Transverse colon (tissue), 4 donors: ENCODE results near the gene ALOX15B. TPM values are rescaled to one million over a fixed set of nuclear protein-coding genes. Genes with fewer than 3 reads are reported as not detected.
A peak's percentile ranks its signal among the peaks of the same experiment; 100 is the strongest.

ENCODE experiments used
- DNase-seq: peaks from one replicate; pipeline ENCODE4 v3.0.0-alpha.2; 2019
- H3K27ac ChIP-seq, 4 donors: fragments of 200-600 bp; sonication (generic); 2 replicates each; pipeline ENCODE4 v1.5.1; 2016 to 2018; ENCODE audit warnings: inconsistent platforms in 4 of 4
- H3K27me3 ChIP-seq: fragments of 200-600 bp; sonication (generic); 2 replicates; pipeline ENCODE4 v1.5.1; 2017; ENCODE audit warnings: inconsistent platforms
- H3K36me3 ChIP-seq, 4 donors: fragments of 200-600 bp; sonication (generic); 2 replicates each; pipeline ENCODE4 v1.5.1; 2017 to 2019; ENCODE audit warnings: inconsistent platforms in 4 of 4
- H3K4me1 ChIP-seq, 4 donors: fragments of 200-600 bp; sonication (generic); 2 replicates each; pipeline ENCODE4 v1.5.1; 2017 to 2020; ENCODE audit warnings: inconsistent platforms in 4 of 4
- H3K4me3 ChIP-seq, 4 donors: fragments of 200-600 bp; sonication (generic); 1 replicate in 1 of 4; 2 replicates in 3 of 4; pipeline versions ENCODE4 v1.5.1 to v1.6.1; 2017 to 2019; ENCODE audit warnings: inconsistent platforms in 4 of 4
- H3K9me3 ChIP-seq, 2 donors: fragments of 200-600 bp; sonication (generic); 2 replicates each; pipeline ENCODE4 v1.5.1; 2017 to 2019; ENCODE audit warnings: inconsistent platforms in 2 of 2
- EP300 ChIP-seq: sonication (generic); formaldehyde crosslinking; IDR thresholded peaks from one replicate; pipeline ENCODE4 v1.6.1; 2017; ENCODE audit warnings: antibody characterized with exemption, low read depth
- POLR2A ChIP-seq: fragments of 450-650 bp; IDR thresholded peaks from one replicate; pipeline ENCODE4 v1.6.1; 2016; ENCODE audit warnings: antibody characterized with exemption, mild to moderate bottlenecking, moderate library complexity
- POLR2AphosphoS5 ChIP-seq, 3 donors: sonication (generic); formaldehyde crosslinking; IDR thresholded peaks; one replicate each; pipeline ENCODE4 v1.6.1; 2016; ENCODE audit warnings: antibody characterized with exemption in 3 of 3
- WGBS, 2 donors: methylation state at CpG; one replicate each; pipeline ENCODE4 v1.1.5; 2018; ENCODE audit warnings: low coverage in 1 of 2; 5-methylcytosine and 5-hydroxymethylcytosine counted together
- in situ Hi-C, 4 donors: fragments of 200-750 bp; cut with MboI; loops; one replicate each; pipeline versions ENCODE4 v1.15.0 to v1.15.1; 2017; ENCODE audit warnings: low sequenced_read_pairs in 3 of 4, low pct_ligation_motif_present in 1 of 4, low pct_unique_long_range_greater_than_20kb in 1 of 4
- intact Hi-C: fragments of 100-400 bp; cut with DNase I; formaldehyde crosslinking; loops from one replicate; pipeline ENCODE4 v1.15.1; 2023; ENCODE audit warnings: low total_unique reads
- total RNA-seq, 4 donors: library from RNA; depleted of rRNA; stranded (reverse); fragments of >200 nt; gene quantifications; one replicate each; pipeline ENCODE4 v1.1.0, GENCODE V29; 2016
- TF ChIP-seq, protein P1 (sequence below), 5 experiments: fragments of 200-600 bp in 3 of 5; fragments of 450-650 bp in 2 of 5; sonication (generic) in 3 of 5; IDR thresholded peaks; 1 replicate in 2 of 5; 2 replicates in 3 of 5; pipeline ENCODE4 v1.5.1; 2016 to 2017; ENCODE audit warnings: antibody characterized with exemption in 5 of 5, inconsistent platforms in 3 of 5, mild to moderate bottlenecking in 2 of 5, moderate library complexity in 1 of 5

ALOX15B gene
- total RNA-seq, 4 donors from 2014 or later, result 3.3 to 44.4 (median 5.4) TPM

DNA sequence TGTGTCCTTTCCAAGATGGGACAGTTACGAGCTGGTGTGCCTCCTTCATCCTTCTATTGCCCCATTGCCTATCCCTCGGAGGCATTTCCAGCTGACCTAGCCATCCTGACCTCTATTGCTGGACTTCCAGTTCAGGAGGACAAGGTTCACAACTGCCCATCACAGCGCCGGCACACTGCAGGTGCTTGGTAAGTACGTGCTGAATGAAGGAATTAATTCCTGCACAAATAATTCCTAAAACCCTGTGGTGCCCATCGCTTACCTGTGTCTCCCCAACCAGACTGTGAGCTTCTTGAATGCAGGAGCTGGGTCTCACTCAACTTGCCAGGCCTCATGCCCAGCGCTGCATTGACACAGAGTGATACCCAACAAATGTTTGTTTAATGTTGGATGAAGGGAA, 13.0 kb downstream of the ALOX15B start:
- H3K27me3 ChIP-seq, result peaks cover 7% of the 10 kb centered on the region
- no peaks in the 10 kb centered on the region for H3K36me3 ChIP-seq
- H3K4me3 ChIP-seq, result no peak overlapping the region
- no peak for DNase-seq
- 61 to 84% methylated on average over 2 to 7 of the region's 7 CpGs for WGBS, 2 donors
- H3K27ac ChIP-seq, result no peak overlapping the region
- TF ChIP-seq POLR2A (no peak), POLR2AphosphoS5 (IDR thresholded peaks at IDR 0.05) (no peak), EP300 (no peak)
- TF ChIP-seq, protein P1, sequence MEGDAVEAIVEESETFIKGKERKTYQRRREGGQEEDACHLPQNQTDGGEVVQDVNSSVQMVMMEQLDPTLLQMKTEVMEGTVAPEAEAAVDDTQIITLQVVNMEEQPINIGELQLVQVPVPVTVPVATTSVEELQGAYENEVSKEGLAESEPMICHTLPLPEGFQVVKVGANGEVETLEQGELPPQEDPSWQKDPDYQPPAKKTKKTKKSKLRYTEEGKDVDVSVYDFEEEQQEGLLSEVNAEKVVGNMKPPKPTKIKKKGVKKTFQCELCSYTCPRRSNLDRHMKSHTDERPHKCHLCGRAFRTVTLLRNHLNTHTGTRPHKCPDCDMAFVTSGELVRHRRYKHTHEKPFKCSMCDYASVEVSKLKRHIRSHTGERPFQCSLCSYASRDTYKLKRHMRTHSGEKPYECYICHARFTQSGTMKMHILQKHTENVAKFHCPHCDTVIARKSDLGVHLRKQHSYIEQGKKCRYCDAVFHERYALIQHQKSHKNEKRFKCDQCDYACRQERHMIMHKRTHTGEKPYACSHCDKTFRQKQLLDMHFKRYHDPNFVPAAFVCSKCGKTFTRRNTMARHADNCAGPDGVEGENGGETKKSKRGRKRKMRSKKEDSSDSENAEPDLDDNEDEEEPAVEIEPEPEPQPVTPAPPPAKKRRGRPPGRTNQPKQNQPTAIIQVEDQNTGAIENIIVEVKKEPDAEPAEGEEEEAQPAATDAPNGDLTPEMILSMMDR (IDR thresholded peaks at IDR 0.05), result no peak
- H3K4me1 ChIP-seq, result peaks cover 0 to 5% (median 0%) of the 10 kb centered on the region in 4 donors
- no peaks in the 10 kb centered on the region for H3K9me3 ChIP-seq
- in situ Hi-C loops, result no loop called here
- intact Hi-C loops, result no loop called here

DNA sequence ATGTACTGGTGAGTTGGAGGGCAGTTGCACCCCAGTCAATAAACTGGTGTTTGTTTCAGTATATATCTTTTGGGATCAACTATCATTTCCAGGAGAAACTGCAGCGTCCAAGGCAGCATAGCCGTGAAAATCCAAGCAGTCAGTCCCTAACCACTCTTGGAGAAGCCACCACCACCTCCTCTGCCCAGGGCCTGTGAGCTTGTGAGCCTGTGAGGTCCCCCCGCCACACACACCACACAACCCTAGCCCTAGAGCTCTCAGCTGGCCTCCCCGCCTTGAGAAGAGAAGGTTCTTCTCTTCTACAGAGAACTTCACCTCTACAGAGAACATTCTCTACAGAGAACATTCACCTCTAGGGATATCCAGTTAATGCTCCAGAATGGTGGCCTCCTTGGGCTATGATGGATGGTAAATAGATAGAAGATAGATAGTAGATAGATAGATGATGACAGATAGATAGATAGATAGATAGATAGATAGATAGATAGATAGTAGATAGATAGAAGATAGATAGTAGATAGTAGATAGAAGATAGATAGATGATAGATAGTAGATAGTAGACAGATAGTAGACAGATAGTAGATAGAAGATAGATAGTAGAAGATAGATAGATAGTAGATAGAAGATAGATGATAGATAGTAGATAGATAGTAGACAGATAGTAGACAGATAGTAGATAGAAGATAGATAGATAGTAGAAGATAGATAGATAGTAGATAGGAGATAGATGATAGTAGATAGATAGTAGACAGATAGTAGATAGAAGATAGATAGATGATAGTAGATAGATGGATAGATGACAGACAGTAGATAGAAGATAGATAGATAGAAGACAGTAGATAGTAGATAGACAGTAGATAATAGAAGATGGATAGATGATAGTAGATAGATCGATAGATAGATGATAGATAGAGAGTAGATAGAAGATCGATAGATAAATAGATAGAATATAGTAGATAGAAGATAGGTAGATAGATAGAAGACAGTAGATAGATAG, 13.7 kb downstream of the ALOX15B start:
- Histone ChIP-seq H3K36me3 (no peaks in the 10 kb centered on the region), H3K4me3 (no peak overlapping the region), H3K27me3 (peaks cover 14% of the 10 kb centered on the region), H3K27ac (no peak overlapping the region), H3K9me3 (no peaks in the 10 kb centered on the region), H3K4me1 (peaks cover 0 to 12% (median 0%) of the 10 kb centered on the region in 4 donors)
- intact Hi-C loops (no loop called here), in situ Hi-C loops (no loop called here)
- 89 to 93% methylated on average over 6 of the region's 6 CpGs for WGBS, 2 donors
- no peak for DNase-seq
- TF ChIP-seq, protein P1 (IDR thresholded peaks at IDR 0.05), result no peak
- no peak for TF ChIP-seq POLR2AphosphoS5 (IDR thresholded peaks at IDR 0.05)
- no peak for TF ChIP-seq POLR2A
- TF ChIP-seq EP300, result no peak

DNA sequence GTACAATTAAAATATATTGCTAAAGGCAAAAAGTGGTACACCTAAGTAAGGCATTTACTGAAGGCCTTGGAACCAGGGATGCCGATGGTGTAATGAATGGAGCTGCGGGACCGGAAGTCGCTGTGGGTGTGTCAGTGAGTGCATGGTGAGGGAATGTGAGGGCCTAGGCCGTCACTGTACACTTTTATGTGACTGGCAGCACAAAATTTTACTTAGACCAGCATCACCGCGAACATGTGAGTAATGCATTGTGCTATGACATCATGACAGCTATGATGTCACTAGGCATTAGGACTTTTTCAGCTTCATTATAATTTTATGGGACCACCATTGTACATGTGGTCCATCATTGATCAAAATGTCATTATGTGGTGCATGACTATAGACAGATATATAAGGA, 14.7 kb downstream of the ALOX15B start:
- Histone ChIP-seq H3K9me3 (no peaks in the 10 kb centered on the region), H3K36me3 (no peaks in the 10 kb centered on the region), H3K27me3 (peaks cover 23% of the 10 kb centered on the region), H3K4me1 (peaks cover 0 to 15% (median 0%) of the 10 kb centered on the region in 4 donors), H3K27ac (no peak overlapping the region), H3K4me3 (no peak overlapping the region)
- no peak for TF ChIP-seq EP300
- TF ChIP-seq, protein P1 (IDR thresholded peaks at IDR 0.05), result no peak
- intact Hi-C loops, result no loop called here
- in situ Hi-C loops, result no loop called here
- 92 to 96% methylated on average over 5 to 7 of the region's 7 CpGs for WGBS, 2 donors
- no peak for DNase-seq

DNA sequence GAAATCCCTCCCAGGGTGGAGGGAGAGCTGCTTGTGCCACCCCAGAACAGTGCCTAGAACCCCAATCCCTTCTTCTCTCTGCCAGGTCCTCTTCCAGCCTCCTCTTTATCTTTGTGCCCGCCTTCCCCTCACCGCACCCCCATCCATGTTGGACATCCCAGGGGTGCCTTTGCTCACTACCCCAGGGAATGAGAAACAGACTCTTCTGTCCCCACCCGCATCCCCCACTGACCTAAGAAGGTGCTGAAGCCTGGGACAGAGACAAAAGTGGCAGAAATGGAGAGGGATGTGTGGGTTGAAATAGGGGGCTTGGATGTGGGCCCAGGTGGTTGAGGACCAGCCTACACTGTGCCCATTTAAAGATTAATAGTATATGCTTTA, 17.0 kb downstream of the ALOX15B start:
- H3K4me3 ChIP-seq, result no peak overlapping the region
- H3K36me3 ChIP-seq, result no peaks in the 10 kb centered on the region
- DNase-seq, result no peak
- H3K27me3 ChIP-seq, result peaks cover 42% of the 10 kb centered on the region
- intact Hi-C loops (no loop called here), in situ Hi-C loops (no loop called here)
- WGBS, 2 donors, result 80 to 81% methylated on average over 1 to 3 of the region's 3 CpGs
- peaks cover 0 to 15% (median 0%) of the 10 kb centered on the region in 4 donors for H3K4me1 ChIP-seq
- H3K27ac ChIP-seq, result peak overlapping the region; percentile 33 to 55 (median 42)
- TF ChIP-seq, protein P1 (IDR thresholded peaks at IDR 0.05), result no peak
- TF ChIP-seq POLR2A, result no peak
- TF ChIP-seq POLR2AphosphoS5 (IDR thresholded peaks at IDR 0.05), result no peak
- no peak for TF ChIP-seq EP300
- no peaks in the 10 kb centered on the region for H3K9me3 ChIP-seq
